ENCODE measurements around the gene CYP1B1. TPM values are rescaled to one million over a fixed set of nuclear protein-coding genes. Genes with fewer than 3 reads are reported as not detected.

CYP1B1 gene
- total RNA-seq, 2 experiments from 2014 or later: 6.3 TPM

GRCh38 chr2:38056216-38056615 lies 19.7 kb downstream of the CYP1B1 start:
- intact Hi-C loops (cut with DNase I, micrococcal nuclease): no loop called here
- CTCF ChIA-PET: no interaction called here

DNA sequence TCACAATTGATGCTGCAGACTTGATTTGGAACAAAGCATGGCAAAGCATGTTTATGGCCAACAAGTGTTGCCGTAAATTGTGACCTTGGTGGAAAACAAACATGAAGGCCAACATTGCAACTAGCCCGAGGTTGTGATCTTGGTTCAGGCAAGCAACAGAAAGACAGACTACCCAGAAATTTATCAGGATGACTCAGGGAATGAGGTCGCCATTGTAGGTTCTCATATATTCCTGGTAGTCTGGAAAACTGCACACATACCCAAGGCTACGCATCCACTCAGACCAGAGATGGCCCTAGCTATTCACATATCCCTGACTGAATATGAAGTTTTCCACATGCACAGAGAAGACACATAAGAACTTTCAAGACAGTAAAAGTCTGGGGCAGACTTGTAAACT lies 30.1 kb downstream of the CYP1B1 start:
- Mint-ChIP-seq H3K27ac (no peak overlapping the region), H3K36me3 (ENCODE audit: low read depth) (no peaks in the 10 kb centered on the region), H3K4me1 (no peaks in the 10 kb centered on the region), H3K27me3 (peaks cover 24% of the 10 kb centered on the region), H3K4me3 (no peak overlapping the region), H3K9me3 (ENCODE audit: low read depth) (no peaks in the 10 kb centered on the region)
- CTCF ChIA-PET: interaction anchor here (0.9 to 1.0 kb wide), 2 partner anchors 23 to 130 kb away, joined by 4 read pairs; no protein-coding TSS in a partner anchor
- DNase-seq: no peak
- ATAC-seq: no peak
- intact Hi-C loops (cut with DNase I, micrococcal nuclease): no loop called here
- POLR2A ChIA-PET: no interaction called here

More at GRCh38 chr2:38056216-38056615, 19.7 kb downstream of the CYP1B1 start:
- DNase-seq: no peak
- Mint-ChIP-seq H3K27me3 (peaks cover 14% of the 10 kb centered on the region), H3K4me3 (no peak overlapping the region), H3K9me3 (ENCODE audit: low read depth) (no peaks in the 10 kb centered on the region), H3K4me1 (peaks cover 21% of the 10 kb centered on the region), H3K27ac (no peak overlapping the region), H3K36me3 (ENCODE audit: low read depth) (no peaks in the 10 kb centered on the region)
- POLR2A ChIA-PET: no interaction called here
- no peak for ATAC-seq

- H3K4me1 Mint-ChIP-seq: peaks cover 27% of the 10 kb centered on the region
- no peak for ATAC-seq
- ChIA-PET CTCF (no interaction called here), POLR2A (no interaction called here)
- no peak for DNase-seq
- H3K36me3 Mint-ChIP-seq (ENCODE audit: low read depth): no peaks in the 10 kb centered on the region
- no peak overlapping the region for H3K4me3 Mint-ChIP-seq
- intact Hi-C loops (cut with DNase I, micrococcal nuclease): loop anchor here (5.0 kb wide), 2 partner anchors 33 to 68 kb away; no protein-coding TSS in a partner anchor
- no peak overlapping the region for H3K27ac Mint-ChIP-seq
- no peaks in the 10 kb centered on the region for H3K9me3 Mint-ChIP-seq (ENCODE audit: low read depth)
- peaks cover 38% of the 10 kb centered on the region for H3K27me3 Mint-ChIP-seq
These were observed 36.6 kb downstream of the CYP1B1 start for GRCh38 chr2:38039121-38039910.

GRCh38 chr2:38038682-38039081 lies 37.3 kb downstream of the CYP1B1 start:
- H3K36me3 Mint-ChIP-seq (ENCODE audit: low read depth): no peaks in the 10 kb centered on the region
- ChIA-PET CTCF (interaction anchor here (0.6 to 1.0 kb wide), 3 partner anchors 11 to 237 kb away, joined by 3 to 4 read pairs (median 3); no protein-coding TSS in a partner anchor), POLR2A (interaction anchor here (0.6 kb wide), 1 partner anchor 43 kb away, joined by 5 read pairs; no protein-coding TSS in a partner anchor)
- peak overlapping the region; percentile 69 for H3K27ac Mint-ChIP-seq
- peak overlapping the region; percentile 46 for H3K4me3 Mint-ChIP-seq
- peaks cover 36% of the 10 kb centered on the region for H3K27me3 Mint-ChIP-seq
- intact Hi-C loops (cut with DNase I, micrococcal nuclease): loop anchor here (1.0 to 5.0 kb wide), 4 partner anchors 34 to 69 kb away; partner anchors contain the start of gene CYP1B1 (in 1 of the 2)
- ATAC-seq: no peak
- H3K4me1 Mint-ChIP-seq: peaks cover 27% of the 10 kb centered on the region
- no peak for DNase-seq
- H3K9me3 Mint-ChIP-seq (ENCODE audit: low read depth): no peaks in the 10 kb centered on the region

DNA sequence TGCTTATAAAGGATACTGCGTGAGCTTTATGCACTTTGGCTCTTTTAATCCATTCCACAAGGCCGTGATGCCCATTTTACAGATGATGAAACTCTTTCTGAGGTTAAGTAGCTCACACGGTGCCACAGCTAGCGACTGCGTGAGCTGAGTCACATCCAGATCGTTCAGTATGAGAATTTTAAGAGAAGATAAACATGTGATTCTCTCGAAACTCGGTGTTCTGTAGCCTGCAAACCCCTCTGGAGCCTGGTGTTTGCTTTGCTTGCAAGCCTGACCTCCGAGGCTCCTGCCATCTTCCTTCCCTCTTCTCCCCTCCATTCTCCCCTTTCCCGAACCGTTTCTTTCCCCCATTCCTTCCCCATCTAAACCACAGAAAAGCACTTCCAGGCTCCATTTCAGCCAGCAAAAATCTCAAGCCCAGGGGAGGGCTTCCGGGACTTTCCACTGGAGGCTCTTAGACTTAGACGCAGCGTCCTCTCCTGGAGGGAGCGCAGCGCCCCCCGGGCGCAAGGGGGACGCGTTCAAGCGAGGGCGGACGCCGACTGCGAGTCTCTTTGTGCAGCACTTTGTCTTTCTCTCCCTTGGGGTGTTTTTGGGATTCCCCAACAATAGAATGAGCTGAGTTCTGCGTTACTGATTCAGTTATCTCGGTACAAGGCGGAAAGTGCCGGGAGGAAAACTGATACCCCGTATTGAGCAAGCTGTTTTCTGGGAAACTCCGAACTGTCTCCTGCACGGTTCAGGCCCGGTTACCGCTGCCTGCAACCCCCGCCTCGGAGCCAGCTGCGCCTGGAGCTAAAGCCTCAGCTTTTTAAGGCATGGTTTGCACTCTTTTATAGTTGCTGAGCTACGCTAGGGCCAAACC lies 38.0 kb downstream of the CYP1B1 start:
- Mint-ChIP-seq H3K27ac (peak overlapping the region; percentile 69), H3K4me3 (peak overlapping the region; percentile 46), H3K4me1 (peaks cover 27% of the 10 kb centered on the region), H3K36me3 (ENCODE audit: low read depth) (no peaks in the 10 kb centered on the region), H3K9me3 (ENCODE audit: low read depth) (no peaks in the 10 kb centered on the region), H3K27me3 (peaks cover 38% of the 10 kb centered on the region)
- ATAC-seq (peak; percentile 92), DNase-seq (peak; percentile 71)
- intact Hi-C loops (cut with DNase I, micrococcal nuclease): loop anchor here (1.0 to 5.0 kb wide), 4 partner anchors 34 to 69 kb away; partner anchors contain the start of gene CYP1B1 (in 1 of the 2)
- ChIA-PET POLR2A (interaction anchor here (0.6 kb wide), 3 partner anchors 42 to 187 kb away, joined by 5 read pairs; no protein-coding TSS in a partner anchor), CTCF (interaction anchor here (0.6 to 1.0 kb wide), 9 partner anchors 10 to 394 kb away, joined by 3 to 5 read pairs (median 3); no protein-coding TSS in a partner anchor)

DNA sequence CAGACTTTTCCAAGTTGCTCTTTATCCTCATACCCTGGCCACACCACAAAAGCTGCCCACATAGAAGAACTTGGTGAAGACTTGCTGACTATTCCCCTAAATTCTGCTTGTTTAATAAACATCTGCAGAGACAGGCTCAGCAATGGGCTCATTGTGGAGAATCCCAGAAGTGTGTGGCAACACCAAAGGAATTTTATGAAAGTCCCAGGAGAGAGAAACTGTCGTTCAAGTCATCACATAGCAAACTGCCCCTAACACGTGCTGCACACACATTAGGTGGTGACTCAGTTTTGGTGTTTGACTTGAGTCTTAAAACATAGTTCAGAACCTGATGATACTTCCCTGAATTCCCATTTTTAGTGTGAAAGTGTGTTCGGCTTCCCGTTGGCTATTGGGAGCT lies 38.6 kb downstream of the CYP1B1 start:
- intact Hi-C loops (cut with DNase I, micrococcal nuclease): loop anchor here (5.0 kb wide), 2 partner anchors 35 to 70 kb away; no protein-coding TSS in a partner anchor
- Mint-ChIP-seq H3K27ac (peak overlapping the region; percentile 69), H3K4me3 (no peak overlapping the region), H3K27me3 (peaks cover 36% of the 10 kb centered on the region), H3K9me3 (ENCODE audit: low read depth) (no peaks in the 10 kb centered on the region), H3K36me3 (ENCODE audit: low read depth) (no peaks in the 10 kb centered on the region), H3K4me1 (peaks cover 27% of the 10 kb centered on the region)
- ATAC-seq: peak; percentile 36
- ChIA-PET POLR2A (interaction anchor here (0.6 kb wide), 2 partner anchors 61 to 188 kb away, joined by 5 read pairs; no protein-coding TSS in a partner anchor), CTCF (interaction anchor here (0.7 to 1.0 kb wide), 4 partner anchors 9 to 237 kb away, joined by 3 to 5 read pairs (median 3); no protein-coding TSS in a partner anchor)
- DNase-seq: no peak

GRCh38 chr2:38035968-38036367 lies 40.0 kb downstream of the CYP1B1 start:
- CTCF ChIA-PET: interaction anchor here (1.8 to 1.9 kb wide), 2 partner anchors 13 to 33 kb away, joined by 4 to 5 read pairs; no protein-coding TSS in a partner anchor
- ATAC-seq: no peak

DNA sequence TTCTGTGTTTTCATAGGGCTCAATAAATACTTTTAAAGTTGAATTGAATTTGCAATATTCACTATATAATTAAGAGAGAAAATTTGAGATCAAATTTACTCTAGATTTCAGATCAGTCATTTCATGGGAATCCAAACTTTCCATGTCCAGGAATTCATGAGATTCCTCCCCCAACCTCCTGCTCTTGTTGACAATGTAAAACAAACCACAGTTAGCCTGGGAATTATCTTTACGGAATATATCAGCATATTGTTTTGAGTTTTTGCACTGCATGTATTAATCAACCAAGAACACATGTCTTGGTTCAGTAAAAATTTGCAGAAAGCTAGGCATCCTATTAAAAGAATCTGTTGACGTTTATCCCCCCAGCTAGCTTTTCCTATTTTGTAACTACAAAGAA lies 42.3 kb downstream of the CYP1B1 start:
- Mint-ChIP-seq H3K4me3 (no peak overlapping the region), H3K9me3 (ENCODE audit: low read depth) (no peaks in the 10 kb centered on the region), H3K27ac (no peak overlapping the region), H3K36me3 (ENCODE audit: low read depth) (no peaks in the 10 kb centered on the region), H3K27me3 (peaks cover 27% of the 10 kb centered on the region), H3K4me1 (peaks cover 21% of the 10 kb centered on the region)
- POLR2A ChIA-PET: no interaction called here
- intact Hi-C loops (cut with DNase I, micrococcal nuclease): no loop called here
- DNase-seq: no peak
- ATAC-seq: no peak
- CTCF ChIA-PET: no interaction called here

More at GRCh38 chr2:38035968-38036367, 40.0 kb downstream of the CYP1B1 start:
- intact Hi-C loops (cut with DNase I, micrococcal nuclease): loop anchor here (5.0 kb wide), 2 partner anchors 36 to 71 kb away; no protein-coding TSS in a partner anchor
- Mint-ChIP-seq H3K9me3 (ENCODE audit: low read depth) (no peaks in the 10 kb centered on the region), H3K4me1 (peaks cover 27% of the 10 kb centered on the region), H3K27ac (no peak overlapping the region), H3K4me3 (no peak overlapping the region), H3K27me3 (peaks cover 37% of the 10 kb centered on the region), H3K36me3 (ENCODE audit: low read depth) (no peaks in the 10 kb centered on the region)
- POLR2A ChIA-PET: no interaction called here
- DNase-seq: no peak

DNA sequence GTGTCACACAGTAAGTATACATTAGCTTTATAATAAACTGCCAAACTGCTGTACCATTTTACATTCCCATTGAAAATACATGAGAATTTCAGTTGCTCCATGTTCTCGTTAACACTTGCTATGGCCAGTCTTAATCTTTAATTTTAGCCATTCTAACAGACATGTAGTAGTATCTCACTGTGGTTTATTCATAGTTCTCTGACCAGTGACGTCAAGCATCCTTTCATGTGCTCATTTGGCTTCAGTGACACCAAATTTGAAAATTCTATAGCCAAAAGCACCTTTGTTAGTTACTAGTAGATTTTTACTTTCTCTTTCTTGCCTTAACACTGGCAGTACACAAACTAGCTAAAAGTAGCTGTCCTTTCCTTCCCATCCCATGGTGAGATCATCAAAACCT lies 43.0 kb downstream of the CYP1B1 start:
- CTCF ChIA-PET: no interaction called here
- intact Hi-C loops (cut with DNase I, micrococcal nuclease): no loop called here
- Mint-ChIP-seq H3K36me3 (ENCODE audit: low read depth) (no peaks in the 10 kb centered on the region), H3K27me3 (peaks cover 27% of the 10 kb centered on the region), H3K4me3 (no peak overlapping the region), H3K9me3 (ENCODE audit: low read depth) (no peaks in the 10 kb centered on the region), H3K27ac (no peak overlapping the region), H3K4me1 (peaks cover 14% of the 10 kb centered on the region)
- ATAC-seq (no peak), DNase-seq (no peak)
- POLR2A ChIA-PET: no interaction called here

DNA sequence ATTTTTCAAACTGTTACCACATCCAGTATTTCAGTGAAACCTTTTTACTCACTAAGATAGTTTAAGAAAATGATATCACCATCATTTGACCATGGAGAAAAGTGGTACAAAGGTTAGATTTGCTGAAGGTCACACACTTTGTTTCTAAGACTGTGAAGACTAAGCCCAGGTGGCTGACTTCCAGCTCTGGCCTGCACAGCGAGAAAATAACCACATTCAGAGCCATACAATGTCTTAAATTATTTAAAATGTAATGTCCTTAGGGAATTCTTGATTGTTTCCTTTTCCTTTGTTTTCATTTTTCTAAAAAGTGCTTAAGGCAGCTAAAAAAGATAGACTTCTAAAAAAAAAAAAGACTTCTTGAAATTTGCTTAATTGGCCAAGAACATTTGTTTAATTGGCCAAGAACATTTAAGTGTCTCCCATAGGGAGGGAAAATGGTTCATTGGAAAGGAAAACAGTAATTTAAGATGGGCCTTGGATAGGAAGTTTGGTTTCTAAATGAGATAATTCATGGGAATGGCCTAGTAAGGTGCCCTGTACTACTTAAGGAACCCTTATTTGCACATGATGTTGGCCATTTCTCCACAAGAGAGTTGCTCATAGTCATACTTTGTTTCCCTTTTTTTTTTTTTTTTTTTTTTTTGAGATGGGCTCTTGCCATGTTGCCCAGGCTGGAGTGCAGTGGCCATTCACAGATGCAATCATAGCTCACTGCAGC lies 45.2 kb downstream of the CYP1B1 start:
- Mint-ChIP-seq H3K4me1 (no peaks in the 10 kb centered on the region), H3K9me3 (ENCODE audit: low read depth) (no peaks in the 10 kb centered on the region), H3K4me3 (no peak overlapping the region), H3K27me3 (peaks cover 18% of the 10 kb centered on the region), H3K36me3 (ENCODE audit: low read depth) (no peaks in the 10 kb centered on the region), H3K27ac (no peak overlapping the region)
- ATAC-seq: no peak
- CTCF ChIA-PET: no interaction called here
- no peak for DNase-seq
- POLR2A ChIA-PET: no interaction called here
- intact Hi-C loops (cut with DNase I, micrococcal nuclease): no loop called here

DNA sequence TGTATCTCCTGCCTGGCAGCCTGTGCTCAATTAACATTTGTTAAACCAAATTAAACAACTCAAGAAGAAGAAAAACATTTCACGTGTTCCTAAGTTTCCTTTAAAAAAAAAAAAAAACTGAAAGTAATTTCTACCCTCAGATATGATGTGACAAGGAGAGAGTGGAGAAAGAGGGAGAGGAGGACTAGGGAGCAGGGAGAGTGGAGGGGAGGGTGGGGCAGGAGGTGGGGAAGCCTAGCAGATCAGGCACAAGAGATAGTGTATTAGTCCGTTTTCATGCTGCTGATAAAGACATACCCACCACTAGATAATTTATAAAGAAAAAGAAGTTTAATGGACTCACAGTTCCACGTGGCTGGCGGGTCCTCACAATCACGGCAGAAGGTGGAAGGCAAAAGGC lies 46.4 kb downstream of the CYP1B1 start:
- no peaks in the 10 kb centered on the region for H3K4me1 Mint-ChIP-seq
- no peak overlapping the region for H3K27ac Mint-ChIP-seq
- no peaks in the 10 kb centered on the region for H3K9me3 Mint-ChIP-seq (ENCODE audit: low read depth)
- ChIA-PET POLR2A (no interaction called here), CTCF (no interaction called here)
- ATAC-seq: no peak
- no peaks in the 10 kb centered on the region for H3K36me3 Mint-ChIP-seq (ENCODE audit: low read depth)
- intact Hi-C loops (cut with DNase I, micrococcal nuclease): no loop called here
- no peak overlapping the region for H3K4me3 Mint-ChIP-seq
- peaks cover 12% of the 10 kb centered on the region for H3K27me3 Mint-ChIP-seq
- no peak for DNase-seq

Data from activated CD4-positive, alpha-beta T cell treated with anti-CD3 and anti-CD28 coated beads for 36 hours (primary cell).